ENCODE results near the gene BCL11B. TPM values are rescaled to one million over a fixed set of nuclear protein-coding genes. Genes with fewer than 3 reads are reported as not detected.

BCL11B gene
- total RNA-seq, 4 donors from 2014 or later: under 0.01 to 1.1 (median 0.39) TPM

GRCh38 chr14:99244367-99244901 lies 27.6 kb downstream of the BCL11B start:
- Histone ChIP-seq H3K36me3 (no peaks in the 10 kb centered on the region), H3K9me3 (no peaks in the 10 kb centered on the region), H3K27me3 (peaks cover 78% of the 10 kb centered on the region), H3K27ac (no peak overlapping the region), H3K4me3 (no peak overlapping the region), H3K4me1 (peaks cover 0 to 19% (median 0%) of the 10 kb centered on the region in 3 donors)
- no peak for ATAC-seq
- WGBS, 2 donors (ENCODE audit: low coverage in 1 of 2): 60 to 66% methylated on average over 16 of the region's 16 CpGs
- TF ChIP-seq POLR2A (IDR thresholded peaks at IDR 0.05): no peak
- no peak for TF ChIP-seq POLR2AphosphoS5 (IDR thresholded peaks at IDR 0.05)
- no peak for TF ChIP-seq EP300 (IDR thresholded peaks at IDR 0.05)
- TF ChIP-seq CTCF (IDR thresholded peaks at IDR 0.05): no peak

DNA sequence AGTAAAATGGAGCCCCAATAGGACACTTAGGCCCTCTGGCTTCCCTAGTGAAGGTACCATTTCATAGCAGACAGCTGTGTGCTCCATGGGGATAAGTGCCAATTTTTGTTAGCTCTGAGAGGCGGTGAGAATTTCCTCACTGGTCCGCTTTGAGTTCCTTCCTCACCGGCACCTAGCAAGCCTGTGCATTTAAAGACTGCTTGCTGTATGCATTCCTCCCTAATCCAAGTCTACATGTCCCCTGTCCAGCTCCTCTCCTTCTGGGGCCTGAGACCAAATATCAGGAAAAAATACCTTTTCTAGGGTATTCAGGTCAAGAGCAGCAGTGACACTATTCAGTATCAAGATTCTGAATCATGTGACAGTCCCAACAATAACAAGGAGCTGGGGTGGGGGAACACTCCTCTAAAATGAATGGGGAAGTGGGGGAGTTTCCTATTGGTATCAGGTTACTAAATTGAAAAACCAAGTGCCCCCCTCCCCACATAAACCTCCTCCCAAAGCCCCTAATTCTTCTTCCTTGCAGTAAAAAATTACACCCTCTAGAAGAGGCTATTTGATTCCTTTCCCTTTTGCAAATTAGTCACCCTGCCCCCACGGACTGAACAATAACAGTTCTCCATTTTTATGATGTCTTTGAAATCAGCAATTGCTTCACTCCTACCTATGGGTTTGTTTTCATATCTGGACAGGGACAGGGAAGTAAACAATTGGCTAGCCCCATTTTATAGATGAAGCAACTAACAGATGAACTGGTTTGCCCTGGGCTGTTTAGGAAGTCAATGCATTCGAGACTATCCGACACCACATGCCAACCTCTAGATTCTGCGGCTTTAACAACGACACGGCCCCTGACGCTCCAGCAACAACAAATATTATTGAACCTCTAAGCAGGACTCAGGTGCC lies 28.9 kb downstream of the BCL11B start:
- TF ChIP-seq EP300 (IDR thresholded peaks at IDR 0.05) (no peak), CTCF (IDR thresholded peaks at IDR 0.05) (no peak), POLR2A (IDR thresholded peaks at IDR 0.05) (no peak), POLR2AphosphoS5 (IDR thresholded peaks at IDR 0.05) (no peak)
- Histone ChIP-seq H3K9me3 (no peaks in the 10 kb centered on the region), H3K36me3 (no peaks in the 10 kb centered on the region), H3K27me3 (peaks cover 70% of the 10 kb centered on the region), H3K4me1 (peaks cover 0 to 19% (median 0%) of the 10 kb centered on the region in 3 donors), H3K4me3 (no peak overlapping the region), H3K27ac (no peak overlapping the region)
- 86 to 87% methylated on average over 9 to 10 of the region's 10 CpGs for WGBS, 2 donors (ENCODE audit: low coverage in 1 of 2)
- ATAC-seq: no peak

- peaks cover 70% of the 10 kb centered on the region for H3K27me3 ChIP-seq
- peaks cover 0 to 19% (median 0%) of the 10 kb centered on the region in 3 donors for H3K4me1 ChIP-seq
- 72 to 89% methylated on average over 3 to 8 of the region's 11 CpGs for WGBS, 2 donors (ENCODE audit: low coverage in 1 of 2)
- TF ChIP-seq POLR2A (IDR thresholded peaks at IDR 0.05) (no peak), CTCF (IDR thresholded peaks at IDR 0.05) (no peak), EP300 (IDR thresholded peaks at IDR 0.05) (no peak), POLR2AphosphoS5 (IDR thresholded peaks at IDR 0.05) (no peak)
- ATAC-seq: no peak
- H3K27ac ChIP-seq: no peak overlapping the region
- no peak overlapping the region for H3K4me3 ChIP-seq
- no peaks in the 10 kb centered on the region for H3K36me3 ChIP-seq
- H3K9me3 ChIP-seq: peaks cover 0 to 4% (median 0%) of the 10 kb centered on the region in 3 donors
Observed at GRCh38 chr14:99242238-99242637, 29.8 kb downstream of the BCL11B start.

DNA sequence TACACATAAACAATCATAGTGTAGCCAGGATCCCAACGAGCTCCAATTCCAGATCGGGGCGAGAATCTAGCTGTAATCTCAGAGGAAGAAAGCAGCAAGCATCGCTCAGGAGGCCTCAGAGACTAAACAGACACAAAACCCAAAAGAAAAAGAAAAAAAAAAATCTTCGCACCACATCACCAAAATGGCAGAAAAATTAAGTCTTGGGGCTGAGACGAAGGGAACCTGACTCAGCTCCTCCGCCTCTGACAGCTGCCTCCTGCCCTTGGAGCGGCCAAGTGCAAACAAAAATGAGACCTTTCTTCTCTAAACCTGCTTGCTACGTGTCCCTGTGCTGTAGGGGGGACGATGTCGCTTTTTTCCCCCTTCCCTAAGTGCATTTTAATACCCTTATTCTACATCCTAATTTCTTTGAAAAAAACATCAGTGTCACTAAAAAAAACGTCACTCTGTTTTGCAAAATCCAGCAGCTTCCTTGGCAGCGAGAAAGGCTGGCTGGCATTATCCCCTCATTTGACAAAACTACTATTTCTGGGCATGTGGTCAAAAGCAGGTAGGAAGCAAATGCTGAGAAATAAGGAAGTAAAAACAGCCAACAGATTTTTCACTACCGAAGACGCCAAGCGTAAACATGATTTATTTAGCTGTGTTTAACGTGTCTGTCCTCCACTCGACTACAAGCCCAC lies 30.5 kb downstream of the BCL11B start:
- no peak for ATAC-seq
- H3K4me1 ChIP-seq: peaks cover 0 to 11% (median 0%) of the 10 kb centered on the region in 3 donors
- no peak overlapping the region for H3K4me3 ChIP-seq
- H3K9me3 ChIP-seq: peaks cover 0 to 9% (median 0%) of the 10 kb centered on the region in 3 donors
- H3K27me3 ChIP-seq: peaks cover 69% of the 10 kb centered on the region
- no peak overlapping the region for H3K27ac ChIP-seq
- TF ChIP-seq EP300 (IDR thresholded peaks at IDR 0.05) (no peak), POLR2A (IDR thresholded peaks at IDR 0.05) (no peak), POLR2AphosphoS5 (IDR thresholded peaks at IDR 0.05) (no peak), CTCF (IDR thresholded peaks at IDR 0.05) (no peak)
- WGBS, 2 donors (ENCODE audit: low coverage in 1 of 2): 35 to 61% methylated on average over 14 to 15 of the region's 18 CpGs
- no peaks in the 10 kb centered on the region for H3K36me3 ChIP-seq

Measured in gastroesophageal sphincter (tissue), 4 donors.